Measurements from ENCODE around the gene RRH. TPM values are rescaled to one million over a fixed set of nuclear protein-coding genes. Genes with fewer than 3 reads are reported as not detected.

RRH gene
- total RNA-seq, 1 donor from 2014 or later = not detected

- no peak for TF ChIP-seq CTCF (IDR thresholded peaks at IDR 0.05)
- no peak overlapping the region for H3K4me3 Mint-ChIP-seq
- no peak overlapping the region for H3K27ac Mint-ChIP-seq
- H3K36me3 Mint-ChIP-seq (ENCODE audit: low read depth) = no peaks in the 10 kb centered on the region
- intact Hi-C loops (cut with micrococcal nuclease) = no loop called here
- no peaks in the 10 kb centered on the region for H3K27me3 Mint-ChIP-seq
- ChIA-PET CTCF (no interaction called here), POLR2A (no interaction called here)
- no peaks in the 10 kb centered on the region for H3K9me3 Mint-ChIP-seq
- no peaks in the 10 kb centered on the region for H3K4me1 Mint-ChIP-seq
- no peak for ATAC-seq (ENCODE audit: low read depth)
- no peak for DNase-seq
These were observed 6.0 kb downstream of the RRH start for GRCh38 chr4:109833756-109834155.

DNA sequence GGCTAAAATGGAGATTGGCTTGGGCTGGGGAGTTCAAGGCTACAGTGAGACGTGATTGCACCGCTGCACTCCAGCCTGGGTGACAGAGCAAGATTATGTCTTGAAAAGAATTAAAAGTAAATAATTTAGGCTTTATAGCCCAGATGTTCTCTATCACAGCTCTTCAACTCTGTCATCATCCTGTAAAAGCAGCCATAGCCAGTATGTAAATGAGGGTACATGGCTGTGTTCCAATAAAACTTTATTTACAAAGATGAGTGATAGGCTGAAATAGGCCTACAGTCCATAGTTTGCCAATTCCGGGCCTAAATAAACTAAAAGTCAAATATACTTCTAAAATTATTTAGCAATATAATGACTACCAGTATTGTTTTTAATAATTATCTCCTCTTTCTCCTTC, 9.2 kb downstream of the RRH start:
- DNase-seq (no peak), ATAC-seq (ENCODE audit: low read depth) (no peak)
- POLR2A ChIA-PET = interaction anchor here (0.7 kb wide), 1 partner anchor 75 kb away, joined by 3 read pairs; no protein-coding TSS in a partner anchor
- Mint-ChIP-seq H3K4me3 (no peak overlapping the region), H3K27ac (no peak overlapping the region), H3K4me1 (no peaks in the 10 kb centered on the region), H3K36me3 (ENCODE audit: low read depth) (no peaks in the 10 kb centered on the region), H3K27me3 (no peaks in the 10 kb centered on the region), H3K9me3 (no peaks in the 10 kb centered on the region)
- no peak for TF ChIP-seq CTCF (IDR thresholded peaks at IDR 0.05)
- CTCF ChIA-PET = no interaction called here
- intact Hi-C loops (cut with micrococcal nuclease) = no loop called here

- ChIA-PET POLR2A (no interaction called here), CTCF (no interaction called here)
- Mint-ChIP-seq H3K4me1 (no peaks in the 10 kb centered on the region), H3K9me3 (no peaks in the 10 kb centered on the region), H3K4me3 (no peak overlapping the region), H3K27ac (no peak overlapping the region), H3K36me3 (ENCODE audit: low read depth) (no peaks in the 10 kb centered on the region), H3K27me3 (no peaks in the 10 kb centered on the region)
- no peak for TF ChIP-seq CTCF (IDR thresholded peaks at IDR 0.05)
- DNase-seq = no peak
- no peak for ATAC-seq (ENCODE audit: low read depth)
- intact Hi-C loops (cut with micrococcal nuclease) = no loop called here
These were observed 18.8 kb downstream of the RRH start for GRCh38 chr4:109846395-109847098.

DNA sequence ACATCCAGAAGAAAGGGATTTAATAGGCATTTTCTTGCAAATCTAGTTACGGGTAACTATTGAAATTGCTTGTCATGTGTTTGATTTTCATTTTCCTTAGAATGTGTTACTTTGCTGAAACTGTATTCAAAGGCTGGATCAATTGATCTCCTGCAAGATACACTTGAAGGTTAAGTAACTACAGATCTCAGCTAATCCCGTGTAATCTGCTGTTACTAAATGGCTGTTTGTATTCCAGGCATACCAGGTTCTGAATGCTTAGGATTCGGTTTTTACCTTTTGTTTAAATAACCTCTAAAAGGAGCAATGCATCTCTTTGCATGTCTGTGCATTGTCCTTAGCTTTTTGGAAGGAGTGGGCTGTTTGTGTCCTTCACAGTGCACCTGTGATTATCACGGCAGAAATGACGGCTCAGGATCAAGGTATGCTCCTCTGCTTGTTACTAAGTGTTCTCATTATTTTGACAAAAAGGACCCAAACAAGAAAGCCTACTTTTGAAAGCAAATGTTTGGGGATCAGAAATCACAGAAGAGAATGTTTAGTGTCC, 20.2 kb downstream of the RRH start, which contains the start of gene LRIT3:
TSS of gene LRIT3 (plus strand) at position 212 of the 547 bp plus-strand sequence. CDS start at position 307, 95 bp downstream.
- no peaks in the 10 kb centered on the region for H3K4me1 Mint-ChIP-seq
- no peaks in the 10 kb centered on the region for H3K9me3 Mint-ChIP-seq
- TF ChIP-seq CTCF (IDR thresholded peaks at IDR 0.05) = no peak
- H3K36me3 Mint-ChIP-seq (ENCODE audit: low read depth) = no peaks in the 10 kb centered on the region
- H3K27me3 Mint-ChIP-seq = no peaks in the 10 kb centered on the region
- no peak within 1 kb of the TSS for H3K27ac Mint-ChIP-seq
- CTCF ChIA-PET = no interaction called here
- no peak within 1 kb of the TSS for H3K4me3 Mint-ChIP-seq
- POLR2A ChIA-PET = no interaction called here
- intact Hi-C loops (cut with micrococcal nuclease) = no loop called here
- no peak for DNase-seq
- no peak for ATAC-seq (ENCODE audit: low read depth)

GRCh38 chr4:109848501-109848900, 20.7 kb downstream of the RRH start:
- POLR2A ChIA-PET = no interaction called here

More at GRCh38 chr4:109848501-109848900, 20.7 kb downstream of the RRH start:
- H3K27ac Mint-ChIP-seq = no peak overlapping the region
- H3K9me3 Mint-ChIP-seq = no peaks in the 10 kb centered on the region
- TF ChIP-seq CTCF (IDR thresholded peaks at IDR 0.05) = no peak
- no peak for ATAC-seq (ENCODE audit: low read depth)
- intact Hi-C loops (cut with micrococcal nuclease) = no loop called here
- CTCF ChIA-PET = no interaction called here
- H3K4me3 Mint-ChIP-seq = no peak overlapping the region
- H3K27me3 Mint-ChIP-seq = no peaks in the 10 kb centered on the region
- no peaks in the 10 kb centered on the region for H3K36me3 Mint-ChIP-seq (ENCODE audit: low read depth)
- no peak for DNase-seq
- H3K4me1 Mint-ChIP-seq = no peaks in the 10 kb centered on the region
